Colonic mucosa (tissue), 4 donors: Measurements from ENCODE around the gene PLPPR1. TPM values are rescaled to one million over a fixed set of nuclear protein-coding genes. Genes with fewer than 3 reads are reported as not detected.

ENCODE experiments used
- DNase-seq: peaks from one replicate; pipeline ENCODE4 v3.0.0-alpha.2; 2020
- H3K27ac ChIP-seq: fragments of 200-600 bp; one replicate; pipeline ENCODE4 v1.8.0; 2021
- H3K27me3 ChIP-seq: fragments of 200-600 bp; one replicate; pipeline ENCODE4 v1.8.0; 2021
- H3K36me3 ChIP-seq: fragments of 200-600 bp; one replicate; pipeline ENCODE4 v1.8.0; 2021
- H3K4me1 ChIP-seq: fragments of 200-600 bp; one replicate; pipeline ENCODE4 v1.8.0; 2021; ENCODE audit warnings: mild to moderate bottlenecking
- H3K4me3 ChIP-seq: fragments of 200-600 bp; one replicate; pipeline ENCODE4 v1.8.0; 2021
- H3K9ac ChIP-seq, 2 donors: one replicate each; pipeline ENCODE4 v1.7.0; 2013; ENCODE audit warnings: control low read depth in 2 of 2, low read depth in 2 of 2, low read length in 2 of 2
- H3K9me3 ChIP-seq: fragments of 200-600 bp; one replicate; pipeline ENCODE4 v1.8.0; 2021
- intact Hi-C: fragments of 100-400 bp; cut with DNase I; formaldehyde crosslinking; loops from one replicate; pipeline ENCODE4 v1.14.1; 2022
- total RNA-seq, 2 donors: library from RNA; stranded (reverse); fragmentation: NEBNext Ultra II Directional in 1 of 2; extraction: Animal tissue kit (Norgen Biotek cat#: 25700) in 1 of 2; gene quantifications; one replicate each; pipeline ENCODE4 v1.2.1, GENCODE V29; 2021
- TF ChIP-seq, protein P1 (sequence below): fragments of 200-600 bp; IDR thresholded peaks from one replicate; pipeline ENCODE4 v1.8.0; 2022; ENCODE audit warnings: antibody characterized with exemption, mild to moderate bottlenecking
- donor health status: healthy.
- donor health status: DM: no; HTN: no; CAD: no.
- donor health status: DM: no; HTN: no; CAD: no.

Gene PLPPR1
- total RNA-seq, 2 donors from 2014 or later, result 0.25 to 0.69 TPM

GRCh38 chr9:101148344-101148743, 119.8 kb downstream of the PLPPR1 start:
- TF ChIP-seq, protein P1, sequence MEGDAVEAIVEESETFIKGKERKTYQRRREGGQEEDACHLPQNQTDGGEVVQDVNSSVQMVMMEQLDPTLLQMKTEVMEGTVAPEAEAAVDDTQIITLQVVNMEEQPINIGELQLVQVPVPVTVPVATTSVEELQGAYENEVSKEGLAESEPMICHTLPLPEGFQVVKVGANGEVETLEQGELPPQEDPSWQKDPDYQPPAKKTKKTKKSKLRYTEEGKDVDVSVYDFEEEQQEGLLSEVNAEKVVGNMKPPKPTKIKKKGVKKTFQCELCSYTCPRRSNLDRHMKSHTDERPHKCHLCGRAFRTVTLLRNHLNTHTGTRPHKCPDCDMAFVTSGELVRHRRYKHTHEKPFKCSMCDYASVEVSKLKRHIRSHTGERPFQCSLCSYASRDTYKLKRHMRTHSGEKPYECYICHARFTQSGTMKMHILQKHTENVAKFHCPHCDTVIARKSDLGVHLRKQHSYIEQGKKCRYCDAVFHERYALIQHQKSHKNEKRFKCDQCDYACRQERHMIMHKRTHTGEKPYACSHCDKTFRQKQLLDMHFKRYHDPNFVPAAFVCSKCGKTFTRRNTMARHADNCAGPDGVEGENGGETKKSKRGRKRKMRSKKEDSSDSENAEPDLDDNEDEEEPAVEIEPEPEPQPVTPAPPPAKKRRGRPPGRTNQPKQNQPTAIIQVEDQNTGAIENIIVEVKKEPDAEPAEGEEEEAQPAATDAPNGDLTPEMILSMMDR, result no peak
- H3K9me3 ChIP-seq, result no peaks in the 10 kb centered on the region
- H3K36me3 ChIP-seq, result no peaks in the 10 kb centered on the region
- no peaks in the 10 kb centered on the region for H3K27me3 ChIP-seq
- intact Hi-C loops, result no loop called here
- no peak overlapping the region for H3K27ac ChIP-seq
- no peaks in the 10 kb centered on the region for H3K4me1 ChIP-seq
- H3K4me3 ChIP-seq, result no peak overlapping the region
- no peak for DNase-seq
- no peak overlapping the region for H3K9ac ChIP-seq

- Histone ChIP-seq H3K9ac (no peak overlapping the region), H3K36me3 (no peaks in the 10 kb centered on the region), H3K4me3 (no peak overlapping the region), H3K4me1 (no peaks in the 10 kb centered on the region), H3K27me3 (no peaks in the 10 kb centered on the region), H3K9me3 (no peaks in the 10 kb centered on the region), H3K27ac (no peak overlapping the region)
- TF ChIP-seq, protein P1, result no peak
- DNase-seq, result no peak
- intact Hi-C loops, result no loop called here
Measured at GRCh38 chr9:101158361-101158760, 129.8 kb downstream of the PLPPR1 start.

DNA sequence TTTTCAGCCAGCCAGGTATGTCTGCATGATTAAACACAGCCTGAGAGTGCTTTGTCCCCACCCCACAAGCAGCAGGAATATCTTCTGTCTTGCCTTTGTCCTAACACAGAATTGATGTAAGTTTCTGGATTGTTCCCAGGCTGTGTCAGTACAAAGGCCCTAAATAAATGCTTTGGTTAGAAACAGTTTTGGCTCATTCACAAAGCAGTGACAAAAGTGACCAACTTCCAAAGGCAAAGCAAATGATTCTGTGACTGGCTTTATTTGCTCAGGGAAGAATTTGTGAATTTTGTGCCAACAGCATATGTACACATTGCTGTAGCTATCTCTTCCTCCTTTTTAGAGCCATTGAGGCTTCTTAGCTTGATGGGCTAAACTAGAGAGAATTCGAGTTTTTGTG, 133.7 kb downstream of the PLPPR1 start:
- Histone ChIP-seq H3K4me3 (no peak overlapping the region), H3K9me3 (no peaks in the 10 kb centered on the region), H3K36me3 (no peaks in the 10 kb centered on the region), H3K9ac (no peak overlapping the region), H3K27me3 (no peaks in the 10 kb centered on the region), H3K27ac (no peak overlapping the region), H3K4me1 (no peaks in the 10 kb centered on the region)
- intact Hi-C loops, result no loop called here
- TF ChIP-seq, protein P1, result no peak
- DNase-seq, result no peak

DNA sequence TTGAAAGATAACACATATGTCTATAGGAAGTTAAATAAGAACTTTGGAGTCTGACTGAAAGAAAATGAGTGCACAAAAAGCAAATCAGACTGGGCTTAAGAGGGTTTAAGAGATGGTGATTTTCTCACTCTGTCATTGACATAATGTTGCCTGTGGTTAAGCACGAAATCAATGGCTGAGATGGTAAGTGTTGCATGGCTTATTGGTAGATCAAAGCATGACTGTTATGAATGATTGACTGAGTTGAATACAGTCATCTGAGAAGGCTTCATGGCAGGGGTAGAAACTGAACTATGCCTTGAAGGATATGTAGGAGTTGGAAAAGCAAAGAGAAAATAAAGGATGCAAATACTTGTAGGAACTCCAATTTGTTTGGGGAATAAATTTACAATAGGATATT, 136.6 kb downstream of the PLPPR1 start:
- Histone ChIP-seq H3K4me1 (no peaks in the 10 kb centered on the region), H3K27me3 (no peaks in the 10 kb centered on the region), H3K9me3 (no peaks in the 10 kb centered on the region), H3K9ac (no peak overlapping the region), H3K36me3 (no peaks in the 10 kb centered on the region), H3K27ac (no peak overlapping the region), H3K4me3 (no peak overlapping the region)
- no peak for DNase-seq
- TF ChIP-seq, protein P1, result no peak
- intact Hi-C loops, result no loop called here

- Histone ChIP-seq H3K9ac (no peak overlapping the region), H3K27me3 (no peaks in the 10 kb centered on the region), H3K9me3 (no peaks in the 10 kb centered on the region), H3K4me1 (no peaks in the 10 kb centered on the region), H3K36me3 (no peaks in the 10 kb centered on the region), H3K4me3 (no peak overlapping the region), H3K27ac (no peak overlapping the region)
- TF ChIP-seq, protein P1, result no peak
- intact Hi-C loops, result no loop called here
- DNase-seq, result no peak
Measured at GRCh38 chr9:101167490-101168134, 139.1 kb downstream of the PLPPR1 start.
